Measurements from ENCODE around the gene PAQR4.

PAQR4 gene

DNA sequence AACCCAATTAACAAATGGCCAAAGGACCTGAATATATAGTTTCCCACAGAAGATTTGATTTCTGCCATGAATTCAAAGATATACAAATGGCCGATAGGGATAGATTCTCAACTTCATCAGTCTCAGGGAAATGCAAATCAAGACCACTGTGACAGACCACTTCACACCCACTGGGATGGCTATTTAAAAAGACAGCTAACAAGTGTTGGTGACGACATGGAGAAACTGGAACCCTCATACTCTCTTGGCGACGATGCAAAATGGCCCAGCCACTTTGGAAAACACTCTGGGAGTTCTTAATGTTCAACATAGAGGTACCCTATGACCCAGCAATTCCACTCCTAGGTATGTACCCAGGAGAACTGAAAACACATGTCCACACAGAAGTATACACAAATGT is 22.5 kb upstream of the PAQR4 start:
- DNase-seq, result no peak

DNA sequence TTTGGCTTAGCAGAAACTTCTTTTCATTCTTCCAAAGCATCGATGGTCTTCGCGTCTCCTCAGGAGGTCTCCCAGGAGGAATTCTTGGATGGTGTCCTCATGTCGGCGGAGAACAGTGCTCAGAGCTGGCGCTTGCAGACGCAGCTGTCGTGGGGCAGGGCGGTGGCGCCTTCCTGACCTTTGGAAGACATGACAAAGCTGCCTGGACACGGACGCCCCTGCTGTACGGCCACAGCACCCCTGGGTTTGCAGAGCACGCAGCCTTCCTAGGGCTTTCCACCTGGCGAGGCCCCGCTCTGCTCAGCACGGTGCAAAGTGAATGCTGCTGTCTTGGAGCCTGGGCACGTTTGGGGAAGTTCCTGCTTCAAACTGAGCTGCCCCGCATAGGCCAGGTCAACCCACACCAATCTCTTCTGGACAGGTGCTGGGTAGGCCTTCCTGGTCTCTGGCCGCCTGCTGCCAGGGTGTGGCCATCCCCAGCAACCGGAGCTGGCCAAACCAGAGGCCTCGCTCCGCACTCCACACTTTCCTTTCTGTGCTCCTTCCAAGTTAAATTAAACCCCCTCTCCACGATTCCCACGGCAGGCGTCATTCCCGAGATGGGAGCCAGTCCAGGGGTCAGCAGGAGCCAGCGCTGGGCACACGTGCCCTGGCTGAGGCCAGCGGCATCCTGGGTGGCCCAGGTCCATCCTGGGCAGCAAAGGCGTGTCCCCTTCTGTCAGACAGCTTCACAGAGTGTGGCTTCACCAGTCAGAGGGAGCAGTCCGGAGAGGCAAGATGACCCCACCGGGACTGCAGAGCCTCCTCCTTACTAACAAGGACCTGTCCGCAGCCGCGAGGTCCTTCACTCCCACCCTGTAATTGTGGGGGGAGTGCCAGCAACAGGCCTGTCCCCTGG is 20.1 kb upstream of the PAQR4 start:
- DNase-seq, result no peak

DNA sequence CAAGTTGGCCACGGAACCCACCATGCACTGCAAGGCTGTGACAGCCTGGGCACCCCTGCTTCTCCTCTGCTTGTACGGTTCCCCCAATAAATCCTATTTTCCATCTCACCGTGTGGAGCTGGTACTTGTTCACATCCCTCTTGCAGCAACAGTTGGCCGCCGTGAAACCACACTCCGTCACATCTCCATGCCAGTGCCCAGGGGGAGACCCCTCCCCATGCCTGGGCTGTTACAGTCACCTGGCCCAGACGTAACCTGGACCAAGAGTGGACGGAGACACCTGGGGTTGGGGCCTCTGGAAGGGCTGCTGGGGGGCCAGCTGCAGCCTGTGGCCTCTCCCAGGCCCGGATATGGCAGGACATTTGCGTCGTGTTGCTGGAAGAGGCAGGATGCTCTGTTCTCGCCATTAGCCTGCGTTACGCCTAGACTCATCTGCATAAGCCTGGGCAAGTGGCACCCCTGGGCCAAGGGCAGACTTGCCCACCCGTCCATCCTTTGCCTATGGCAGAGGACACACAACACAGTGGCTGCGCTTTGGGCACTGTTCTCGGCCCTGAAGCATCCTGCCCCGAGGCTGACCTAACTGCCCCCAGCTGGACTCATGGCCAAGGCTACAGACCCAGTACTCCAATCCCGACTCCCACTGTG is 19.3 kb upstream of the PAQR4 start:
- no peak for DNase-seq

DNA sequence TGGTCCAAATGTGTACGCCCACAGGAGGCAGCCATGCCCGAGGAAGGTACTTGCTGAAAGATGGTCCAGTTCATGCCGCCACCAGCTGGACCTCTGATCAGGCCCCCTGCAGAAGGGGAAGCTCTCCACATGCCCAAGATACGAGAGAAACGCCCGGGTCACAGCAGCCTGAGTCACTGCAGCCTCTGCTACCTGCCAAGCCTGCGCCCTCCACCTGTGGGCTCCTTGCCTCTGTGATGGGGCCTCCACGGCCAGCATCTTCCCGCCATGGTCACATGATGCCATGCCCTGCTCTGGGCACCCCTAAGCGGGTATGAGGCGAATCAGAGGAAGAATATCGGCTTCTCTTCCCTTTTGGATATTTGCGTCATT is 18.8 kb upstream of the PAQR4 start:
- DNase-seq, result no peak

DNA sequence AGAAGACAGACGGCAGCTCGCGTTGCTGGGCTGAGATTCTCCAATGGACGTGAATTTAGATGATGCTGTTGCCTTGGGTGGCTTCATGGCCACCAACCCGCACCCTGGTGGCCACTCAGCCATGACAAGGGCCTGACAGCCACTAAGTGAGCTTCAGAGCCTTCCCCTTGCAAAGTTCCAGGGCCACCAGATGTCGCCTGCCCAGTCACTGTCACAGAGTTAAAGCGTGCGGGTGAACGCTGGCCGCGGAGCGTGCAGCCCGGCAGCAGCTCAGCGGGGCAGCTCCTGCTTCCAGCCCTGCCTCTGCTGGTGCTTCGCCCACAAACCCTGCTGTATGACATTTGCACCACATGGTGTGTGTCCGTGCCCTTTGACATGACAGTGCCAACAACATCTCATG is 18.4 kb upstream of the PAQR4 start:
- no peak for DNase-seq

DNA sequence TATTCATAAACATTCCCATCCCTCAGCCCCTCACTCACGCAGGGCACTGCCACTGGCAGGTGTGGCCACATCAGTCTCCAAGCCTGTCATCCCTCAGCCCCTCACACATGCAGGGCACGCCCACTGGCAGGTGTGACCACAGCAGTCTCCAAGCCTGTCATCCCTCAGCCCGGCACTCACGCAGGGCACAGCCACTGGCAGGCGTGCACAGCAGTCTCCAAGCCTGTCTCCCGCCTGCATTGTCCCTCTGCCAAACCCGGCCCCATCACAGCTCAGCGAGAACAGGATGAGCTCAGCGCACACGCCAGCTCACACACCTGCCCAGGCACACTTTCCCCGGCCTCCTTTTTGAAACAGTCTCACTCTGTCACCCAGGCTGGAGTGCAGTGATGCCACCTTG is 16.5 kb upstream of the PAQR4 start:
- DNase-seq, result no peak

DNA sequence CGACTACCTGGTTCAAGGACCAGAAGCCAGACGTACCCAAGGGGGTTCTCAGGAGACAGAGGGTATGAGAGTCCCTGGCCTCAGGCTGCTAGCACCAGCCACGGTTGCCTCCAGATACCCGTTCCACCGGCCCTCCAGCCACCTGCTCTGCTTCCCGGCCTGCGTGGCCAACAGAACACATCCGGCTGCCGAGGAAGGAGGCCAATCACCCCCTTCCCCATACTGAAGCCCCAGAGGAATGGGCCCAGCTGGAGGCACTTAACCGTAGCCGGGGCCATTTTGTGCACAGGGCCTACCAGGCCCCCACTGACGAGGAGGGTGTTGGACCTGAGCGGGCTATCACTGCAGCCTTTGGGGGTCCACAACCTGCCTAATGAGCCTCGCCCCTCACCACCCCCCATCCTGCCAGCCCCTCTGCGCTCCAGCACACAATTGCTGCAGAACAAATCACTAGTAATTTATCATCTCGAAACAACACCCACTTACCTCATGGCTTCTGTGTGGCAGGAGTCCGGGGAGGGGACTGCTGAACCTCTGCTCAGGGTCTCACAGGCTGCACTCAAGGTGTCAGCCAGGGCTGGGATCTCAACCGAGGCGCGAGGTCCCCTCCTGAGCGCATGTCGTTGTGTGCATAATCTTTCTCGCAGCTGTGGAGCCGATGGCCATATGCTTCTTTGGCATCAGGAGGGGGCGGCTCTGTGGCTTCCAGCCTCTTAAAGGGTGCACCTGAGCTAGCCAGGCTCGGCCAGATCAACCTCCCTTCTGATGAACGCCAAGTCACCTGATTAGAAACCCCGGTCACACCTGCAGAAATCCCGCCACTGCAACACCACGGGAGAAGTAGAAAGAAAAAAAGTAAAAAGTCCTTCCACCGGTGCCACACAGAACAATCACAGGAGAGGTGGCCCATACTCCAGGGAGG is 15.2 kb upstream of the PAQR4 start:
- DNase-seq, result no peak

DNA sequence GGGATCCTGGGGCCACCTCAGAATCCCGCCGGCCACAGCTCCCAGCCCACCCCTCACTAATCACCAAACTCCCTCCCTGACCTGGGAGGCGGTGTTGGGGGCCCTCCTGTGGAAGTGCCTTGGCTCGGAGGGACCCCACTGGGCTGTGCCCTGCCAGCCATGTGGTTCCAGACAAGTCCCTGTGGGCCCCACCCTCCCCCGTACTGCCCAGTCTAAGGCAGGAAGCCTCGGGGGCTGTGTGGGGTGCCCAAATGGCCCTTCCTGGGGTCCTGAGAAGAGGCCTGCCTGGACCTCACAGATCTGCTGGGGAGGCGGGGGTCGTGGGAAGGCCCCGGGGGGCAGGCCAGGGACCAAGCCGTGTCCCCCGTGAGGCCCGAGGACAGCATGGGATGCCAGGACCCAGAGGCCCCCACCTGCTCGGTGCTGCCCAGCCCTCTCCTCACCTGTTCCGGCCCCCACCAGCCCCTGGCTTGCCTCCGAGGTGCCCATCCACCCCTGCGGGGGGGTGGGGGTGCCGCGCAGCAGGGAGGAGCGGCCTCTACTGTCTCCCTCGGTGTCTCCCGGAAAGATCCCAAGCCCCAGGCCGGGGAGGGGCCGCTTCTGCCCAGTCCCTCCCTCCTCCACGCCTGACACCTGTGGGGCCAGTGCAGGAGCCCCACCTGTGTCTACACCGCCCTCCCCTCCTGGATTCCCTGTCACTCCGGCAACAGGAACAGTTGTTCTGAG is 14.3 kb upstream of the PAQR4 start:
- no peak for DNase-seq

DNA sequence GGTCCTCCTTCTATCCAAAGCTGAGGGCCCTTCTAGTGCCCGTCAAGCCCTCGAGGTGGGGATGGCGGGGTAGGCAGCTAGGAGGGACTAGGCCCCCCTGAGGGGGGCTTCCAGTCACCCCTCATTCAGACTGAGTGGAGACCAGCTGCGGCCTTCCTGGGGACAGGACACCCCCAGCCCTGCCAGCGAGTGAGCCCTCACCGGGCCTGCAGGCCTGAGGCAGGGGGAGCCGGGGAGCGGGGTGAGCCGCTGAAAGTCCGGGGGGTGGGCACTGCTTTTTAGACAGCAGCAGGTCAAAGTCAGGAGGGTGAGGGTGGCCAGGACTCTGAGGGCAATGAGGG is 13.7 kb upstream of the PAQR4 start:
- DNase-seq, result no peak

DNA sequence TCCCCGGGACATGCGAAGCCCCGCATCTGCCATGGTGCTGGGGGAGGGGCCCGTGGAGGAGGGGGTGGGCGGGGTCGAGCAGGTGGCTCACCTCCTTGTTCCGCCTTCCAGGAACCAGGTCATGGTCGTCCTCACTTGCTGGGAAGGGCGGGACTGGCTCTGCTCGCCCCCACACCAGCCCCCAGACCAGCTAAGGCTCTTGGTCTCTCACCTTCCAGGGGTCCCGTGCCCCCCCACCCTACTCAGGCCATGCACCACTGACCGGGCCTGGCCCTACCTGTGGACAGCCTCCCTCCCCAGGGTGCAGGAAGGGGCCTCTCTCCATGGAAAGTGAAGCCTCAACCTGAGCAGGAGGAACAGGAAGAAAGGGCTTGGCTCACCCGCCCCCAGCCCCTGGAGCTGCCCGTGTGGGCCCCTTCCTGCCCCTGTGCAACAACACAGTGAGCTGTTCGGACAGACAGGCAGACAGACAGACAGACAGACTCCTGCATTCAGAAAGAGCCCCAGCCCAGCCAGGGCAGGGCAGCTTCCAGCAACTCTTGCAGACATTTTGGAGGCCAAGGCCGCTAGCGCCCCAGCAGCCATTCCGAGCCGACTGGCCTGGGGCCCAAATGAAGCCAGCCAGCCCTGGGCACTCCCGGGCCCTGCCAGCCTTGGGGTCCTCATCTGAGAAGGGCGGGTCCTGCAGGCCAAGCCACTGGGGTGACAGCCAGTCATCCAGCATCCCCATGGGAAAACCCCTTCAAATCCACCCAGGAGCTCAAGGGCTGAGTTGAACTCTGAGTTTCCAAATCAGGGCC is 13.2 kb upstream of the PAQR4 start:
- no peak for DNase-seq

DNA sequence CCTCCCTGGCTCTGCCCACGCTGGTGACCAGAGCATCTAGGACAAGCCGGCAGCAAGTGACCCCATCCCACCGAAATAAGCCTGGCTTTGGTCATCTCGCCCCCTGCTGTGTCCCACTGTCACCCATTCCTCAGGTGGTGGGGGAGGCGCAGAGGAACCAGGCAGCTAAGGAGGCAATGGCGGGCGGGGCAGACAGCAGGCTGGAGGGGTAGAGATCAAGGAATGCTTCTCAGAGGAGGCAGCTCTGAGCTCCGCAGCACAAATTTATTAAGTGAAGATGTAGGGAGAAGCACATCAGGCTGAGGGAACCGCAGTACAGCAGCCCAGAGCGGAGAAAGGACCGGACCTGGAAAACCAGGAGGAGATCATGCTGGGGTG is 12.6 kb upstream of the PAQR4 start:
- no peak for DNase-seq

DNA sequence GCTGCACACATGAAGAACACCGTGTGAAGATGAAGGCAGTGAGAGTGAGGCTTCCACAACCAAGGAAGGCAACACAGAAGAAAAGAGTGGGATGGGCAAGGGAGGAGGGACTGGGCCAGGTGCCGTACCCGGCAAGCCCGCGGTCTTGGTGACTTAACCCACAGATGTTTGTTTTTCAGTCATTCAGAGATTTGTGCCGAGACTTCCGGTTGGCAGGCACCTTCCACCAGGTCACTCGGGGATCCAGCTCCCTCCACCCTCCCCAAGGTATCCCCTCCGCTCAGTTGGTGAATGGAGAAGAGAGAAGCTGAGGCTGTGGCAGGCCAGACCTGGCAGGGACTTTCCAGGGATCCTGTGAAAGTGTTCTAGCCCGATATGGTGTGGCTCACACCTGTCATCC is 9.9 kb upstream of the PAQR4 start:
- no peak for DNase-seq

DNA sequence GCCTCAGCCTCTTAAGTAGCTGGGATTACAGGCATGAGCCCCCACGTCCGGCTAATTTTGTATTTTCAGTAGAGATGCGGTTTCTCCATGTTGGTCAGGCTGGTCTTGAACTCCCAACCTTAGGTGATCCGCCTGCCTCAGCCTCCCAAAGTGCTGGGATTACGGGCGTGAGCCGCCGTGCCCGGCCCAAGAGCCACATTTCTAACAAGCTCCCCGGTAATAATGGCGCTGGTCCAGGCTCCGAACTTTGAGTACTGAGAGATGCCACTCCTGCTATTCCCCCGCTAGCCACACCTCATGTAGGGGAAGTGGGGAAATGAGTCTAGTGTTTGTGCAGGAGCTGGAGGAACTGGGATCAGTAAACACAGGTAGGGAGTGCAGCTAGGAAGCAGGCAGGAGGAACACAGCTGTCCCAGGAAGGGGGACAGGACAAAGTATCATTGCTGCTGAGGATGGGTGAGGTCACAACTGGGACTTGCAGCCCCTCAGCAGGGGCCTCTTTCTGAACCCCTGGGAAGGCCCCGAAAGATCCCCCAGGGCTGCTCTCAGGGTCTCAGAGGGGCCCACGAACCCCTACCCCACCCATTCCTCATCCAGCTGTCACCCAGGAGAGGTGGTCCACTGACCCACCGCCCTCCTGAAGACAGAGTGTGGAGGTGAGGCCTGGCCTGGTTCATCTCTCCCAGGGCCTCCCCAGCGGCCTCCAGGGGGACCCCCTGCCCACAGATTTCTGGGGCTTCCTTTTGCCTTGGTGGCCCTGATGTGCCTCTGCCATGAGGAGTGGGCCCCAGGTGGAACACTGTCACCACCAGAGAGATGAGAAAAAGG is 8.8 kb upstream of the PAQR4 start:
- DNase-seq, result no peak

DNA sequence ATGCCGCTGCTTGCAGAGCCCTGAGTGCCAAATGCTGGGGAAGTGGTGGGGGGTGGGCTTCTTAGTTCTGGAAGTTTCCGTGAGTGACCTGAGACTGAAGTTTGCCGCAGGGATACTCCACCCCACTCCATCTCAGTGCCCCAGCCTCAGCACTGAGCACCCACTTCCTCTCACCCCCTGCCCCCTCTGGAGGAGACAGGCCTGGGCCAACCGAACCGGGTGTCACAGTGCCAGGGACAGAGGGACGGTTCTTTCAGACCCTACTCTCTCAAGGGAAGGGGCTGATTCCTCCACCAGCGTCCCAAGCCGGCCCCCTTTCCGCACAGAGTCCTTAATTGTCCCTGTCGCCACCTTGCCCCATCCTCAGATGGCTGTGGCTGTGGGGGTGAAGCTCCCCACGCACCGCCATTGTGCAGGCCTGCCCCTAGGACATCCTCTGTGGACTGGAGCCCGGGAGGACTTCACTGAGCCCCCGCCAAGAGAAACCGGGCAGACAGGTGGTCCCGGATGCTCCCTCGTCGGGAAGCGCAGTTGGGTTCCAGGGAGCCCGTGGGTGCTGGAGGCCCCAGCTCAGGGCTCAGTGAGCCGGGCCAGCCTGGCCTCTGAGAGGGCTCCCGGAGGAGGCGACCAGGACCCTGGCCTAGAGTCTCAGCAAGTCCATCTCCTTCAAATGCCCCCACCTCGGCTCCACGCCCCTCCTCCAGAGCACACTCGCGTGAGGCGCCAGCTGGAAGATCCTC is 6.6 kb upstream of the PAQR4 start:
- no peak for DNase-seq

DNA sequence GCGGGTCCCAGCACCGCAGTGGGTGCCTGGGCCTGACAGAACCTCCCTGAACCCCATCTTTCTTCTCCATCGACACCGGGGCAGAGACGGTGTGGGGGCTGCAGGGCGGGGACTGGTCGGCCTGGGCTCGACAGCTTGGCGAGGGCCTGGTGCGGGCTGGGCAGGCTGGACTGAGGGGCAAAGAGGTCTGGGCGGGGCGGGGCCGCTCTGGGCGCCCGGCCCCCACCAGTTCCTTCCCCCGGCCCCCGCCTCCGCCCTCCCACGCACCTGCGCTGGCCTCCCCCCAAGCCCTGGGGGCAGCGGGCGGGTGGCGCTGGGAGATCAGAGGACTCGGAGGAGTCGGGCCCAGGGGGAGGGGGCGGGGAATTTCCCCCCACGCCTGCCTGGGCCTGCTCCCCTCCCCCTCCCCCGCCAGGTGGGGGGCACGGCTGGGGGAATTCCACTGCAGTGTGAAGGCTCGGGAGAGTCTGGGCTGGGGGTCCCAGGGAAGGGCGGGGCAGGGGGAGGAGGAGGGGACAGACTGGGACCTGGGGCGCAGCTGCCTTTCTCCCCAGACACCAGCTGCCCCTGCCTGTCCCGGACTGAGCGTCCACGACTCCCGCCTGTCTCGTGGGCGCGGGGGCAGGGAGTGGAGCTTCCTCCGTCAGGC is 6.0 kb upstream of the PAQR4 start:
- DNase-seq, result no peak

DNA sequence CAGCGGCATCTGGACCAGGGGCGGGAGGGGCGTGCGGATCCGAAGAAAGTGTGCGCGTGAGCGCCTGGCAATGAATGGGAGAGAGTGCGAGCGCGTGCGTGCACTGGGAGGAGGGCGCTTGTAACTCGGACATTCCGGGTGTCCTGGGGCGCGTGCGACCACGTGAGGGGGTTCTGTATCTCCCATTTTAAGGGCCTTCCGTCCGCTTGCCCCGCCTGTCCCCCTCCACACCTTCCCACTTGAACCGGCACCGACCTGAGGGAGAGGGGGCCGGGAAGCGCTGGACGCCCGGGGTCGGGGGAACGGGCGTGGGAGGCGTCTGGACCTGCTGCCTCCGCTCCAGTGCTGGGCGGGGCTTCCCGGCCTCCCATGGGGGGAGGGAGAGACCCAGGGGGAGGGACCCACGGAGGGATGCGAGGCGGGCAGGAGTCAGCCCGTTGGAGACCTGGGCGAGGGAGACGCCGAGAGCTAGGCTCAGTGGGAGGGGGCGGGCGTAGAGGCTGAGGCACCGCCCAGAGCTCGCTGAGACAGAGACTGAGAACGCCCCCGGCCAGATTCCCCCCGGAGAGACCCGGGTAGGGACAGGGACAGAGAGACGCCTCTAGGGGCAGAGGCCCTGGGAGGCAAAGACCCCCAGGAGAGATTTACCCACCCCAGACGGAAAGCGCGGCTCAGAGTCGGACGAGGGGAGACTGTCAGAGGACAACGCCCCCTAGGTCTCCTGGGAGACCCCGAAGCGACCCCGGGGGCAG is 5.2 kb upstream of the PAQR4 start, which contains the start of gene KREMEN2:
Gene KREMEN2 (plus strand): TSS at position 553 of the 752 bp plus-strand sequence. CDS start 246 bp downstream, outside the sequence.
- no peak for DNase-seq

DNA sequence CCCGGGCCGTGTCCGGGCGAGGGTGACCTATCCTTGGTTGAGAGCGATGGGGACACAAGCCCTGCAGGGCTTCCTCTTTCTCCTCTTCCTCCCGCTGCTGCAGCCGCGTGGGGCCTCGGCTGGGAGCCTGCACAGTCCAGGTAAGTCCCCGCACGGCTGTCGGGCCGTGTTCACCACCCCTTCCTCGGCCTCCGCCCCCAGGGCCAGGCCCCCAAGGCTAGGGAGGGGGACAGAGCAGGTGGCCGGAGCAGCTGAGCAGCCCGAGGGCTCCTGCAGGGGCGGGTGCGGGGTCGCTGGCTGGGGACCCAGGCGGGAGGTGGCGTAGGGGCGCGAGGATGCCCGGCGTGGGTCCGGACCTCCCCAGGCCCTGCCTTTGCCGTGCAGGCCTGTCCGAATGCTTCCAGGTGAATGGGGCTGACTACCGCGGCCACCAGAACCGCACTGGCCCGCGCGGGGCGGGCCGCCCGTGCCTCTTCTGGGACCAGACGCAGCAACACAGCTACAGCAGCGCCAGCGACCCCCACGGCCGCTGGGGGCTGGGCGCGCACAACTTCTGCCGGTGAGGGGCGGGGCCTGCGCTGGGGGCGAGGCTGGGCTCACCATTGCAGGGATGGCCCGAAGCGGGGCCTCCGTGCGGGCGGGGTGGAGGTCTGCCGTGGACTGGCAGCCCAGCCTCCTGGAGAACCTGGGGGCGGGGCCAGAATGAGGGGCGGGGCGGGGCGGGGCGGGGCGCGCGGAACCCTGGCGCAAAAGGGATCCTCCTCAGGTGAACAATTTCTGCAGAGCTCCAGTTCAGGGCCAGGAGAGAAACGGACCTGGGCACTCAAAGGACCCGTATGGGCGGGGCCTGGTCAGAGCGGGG is 4.4 kb upstream of the PAQR4 start:
- peak; percentile 75 for DNase-seq
